WTC11 (cell line): ENCODE results near the gene LAMTOR5.

Experiments used
- ATF3 ChIP-seq: sonication (generic); formaldehyde crosslinking; conservative IDR thresholded peaks from 2 replicates; pipeline ENCODE4 v1.8.1; 2022; ENCODE audit warnings: mild to moderate bottlenecking, missing genetic modification reagents
- CBFB ChIP-seq: sonication (generic); formaldehyde crosslinking; IDR thresholded peaks from 2 replicates; pipeline ENCODE4 v1.8.1; 2022; ENCODE audit warnings: mild to moderate bottlenecking, low read depth, missing genetic modification reagents
- CREB1 ChIP-seq: sonication (generic); formaldehyde crosslinking; IDR thresholded peaks from 2 replicates; pipeline ENCODE4 v1.8.0; 2023; ENCODE audit warnings: mild to moderate bottlenecking, missing genetic modification reagents
- CTCF ChIP-seq: fragments of 200-600 bp; IDR thresholded peaks from 2 replicates; pipeline ENCODE4 v1.8.0; 2022; ENCODE audit warnings: antibody characterized with exemption
- ESRRA ChIP-seq: sonication (generic); formaldehyde crosslinking; IDR thresholded peaks from 2 replicates; pipeline ENCODE4 v1.8.1; 2022; ENCODE audit warnings: mild to moderate bottlenecking, missing genetic modification reagents, borderline replicate concordance
- ETV6 ChIP-seq: sonication (generic); formaldehyde crosslinking; IDR thresholded peaks from 2 replicates; pipeline ENCODE4 v1.8.1; 2022; ENCODE audit warnings: mild to moderate bottlenecking, missing genetic modification reagents
- FOXJ3 ChIP-seq: sonication (generic); formaldehyde crosslinking; IDR thresholded peaks from 2 replicates; pipeline ENCODE4 v1.9.0; 2021; ENCODE audit warnings: missing genetic modification reagents, mild to moderate bottlenecking, borderline replicate concordance
- NFYB ChIP-seq: sonication (generic); formaldehyde crosslinking; conservative IDR thresholded peaks from 2 replicates; pipeline ENCODE4 v1.8.0; 2022; ENCODE audit warnings: low read depth, missing genetic modification reagents
- TCF7 ChIP-seq: sonication (generic); formaldehyde crosslinking; IDR thresholded peaks from 2 replicates; pipeline ENCODE4 v1.8.0; 2022; ENCODE audit warnings: mild to moderate bottlenecking, low read depth, missing genetic modification reagents, moderate library complexity
- TEAD1 ChIP-seq: sonication (generic); formaldehyde crosslinking; IDR thresholded peaks from 2 replicates; pipeline ENCODE4 v1.8.0; 2022; ENCODE audit warnings: mild to moderate bottlenecking, missing genetic modification reagents
- USF2 ChIP-seq: sonication (generic); formaldehyde crosslinking; IDR thresholded peaks from 2 replicates; pipeline ENCODE4 v1.8.1; 2023; ENCODE audit warnings: mild to moderate bottlenecking, missing genetic modification reagents, moderate library complexity
- TF ChIP-seq, protein P1 (sequence below): sonication (generic); formaldehyde crosslinking; IDR thresholded peaks from 2 replicates; pipeline ENCODE4 v1.8.1; 2022; ENCODE audit warnings: low read depth, mild to moderate bottlenecking, moderate library complexity, missing genetic modification reagents, borderline replicate concordance

DNA sequence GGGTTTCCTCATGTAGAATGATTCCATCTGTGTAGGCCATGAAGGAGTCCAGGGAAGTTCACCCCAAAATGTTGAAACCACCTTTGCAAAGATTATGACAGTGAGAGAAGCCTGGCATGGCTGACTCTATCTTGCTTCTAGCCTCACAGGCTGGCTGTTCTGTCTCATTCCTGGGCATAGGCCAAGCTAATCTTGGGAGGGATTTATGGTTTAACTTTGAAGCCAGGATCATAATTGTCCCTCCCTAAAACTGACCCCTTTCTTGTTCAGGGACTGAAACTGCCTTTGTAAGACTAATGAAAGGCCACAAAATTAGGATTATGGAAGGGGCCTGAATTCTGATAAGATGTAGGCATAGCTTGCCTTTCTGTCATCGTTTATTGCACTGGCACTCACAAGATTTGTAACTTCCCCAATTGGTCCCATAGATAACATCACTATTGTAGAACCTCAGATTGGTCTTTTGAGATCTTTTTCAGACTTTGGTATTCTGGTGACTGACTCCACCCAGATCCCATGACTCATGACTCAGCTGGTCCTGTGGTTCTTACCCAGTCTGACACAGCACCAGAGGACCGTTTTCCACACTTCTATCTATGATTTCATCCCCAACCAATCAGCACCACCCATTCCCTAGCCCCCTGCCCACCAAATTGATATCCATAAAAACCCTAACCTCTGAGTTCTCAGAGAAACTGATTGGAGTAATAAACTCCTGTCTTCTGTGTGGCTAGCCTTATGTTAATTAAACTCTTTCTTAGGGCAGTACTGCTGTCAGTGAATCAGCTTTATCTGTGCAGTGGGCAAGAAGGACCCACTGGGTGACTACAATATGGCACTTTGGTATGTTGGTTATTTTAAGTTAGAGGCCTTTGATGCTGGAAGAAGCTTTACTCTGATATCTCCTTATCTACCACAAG is 13.6 kb upstream of the LAMTOR5 start:
- TF ChIP-seq FOXJ3 (CRISPR knock-in tag): no peak
- TF ChIP-seq NFYB: no peak
- no peak for TF ChIP-seq CTCF
- no peak for TF ChIP-seq TCF7 (CRISPR knock-in tag)
- no peak for TF ChIP-seq CREB1
- TF ChIP-seq TEAD1: no peak
- TF ChIP-seq CBFB (CRISPR knock-in tag): no peak
- no peak for TF ChIP-seq ESRRA (CRISPR knock-in tag)
- TF ChIP-seq, protein P1, sequence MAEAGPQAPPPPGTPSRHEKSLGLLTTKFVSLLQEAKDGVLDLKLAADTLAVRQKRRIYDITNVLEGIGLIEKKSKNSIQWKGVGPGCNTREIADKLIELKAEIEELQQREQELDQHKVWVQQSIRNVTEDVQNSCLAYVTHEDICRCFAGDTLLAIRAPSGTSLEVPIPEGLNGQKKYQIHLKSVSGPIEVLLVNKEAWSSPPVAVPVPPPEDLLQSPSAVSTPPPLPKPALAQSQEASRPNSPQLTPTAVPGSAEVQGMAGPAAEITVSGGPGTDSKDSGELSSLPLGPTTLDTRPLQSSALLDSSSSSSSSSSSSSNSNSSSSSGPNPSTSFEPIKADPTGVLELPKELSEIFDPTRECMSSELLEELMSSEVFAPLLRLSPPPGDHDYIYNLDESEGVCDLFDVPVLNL: no peak
- no peak for TF ChIP-seq ATF3 (CRISPR knock-in tag)
- TF ChIP-seq USF2 (CRISPR knock-in tag): no peak
- no peak for TF ChIP-seq ETV6
